Natural killer cell (primary cell): ENCODE results near the gene FAT3. TPM values are rescaled to one million over a fixed set of nuclear protein-coding genes. Genes with fewer than 3 reads are reported as not detected.

Experiments
- ATAC-seq, 3 donors: fragments of 150-1000 bp in 2 of 3; fragments of 200-7000 bp in 1 of 3; cut with Tn5 transposase; 1 replicate in 1 of 3; 2 replicates in 2 of 3; pipeline ENCODE4 v1.10.0; 2021; ENCODE audit warnings: mild to moderate bottlenecking in 2 of 3, moderate library complexity in 2 of 3
- DNase-seq, 2 donors: peaks; one replicate each; pipeline versions ENCODE4 v3.0.0 to v3.0.0-alpha.2; 2013 to 2021; ENCODE audit warnings: mixed read lengths in 1 of 2
- H3K27ac ChIP-seq: one replicate; pipeline ENCODE4 v1.5.1; 2013; ENCODE audit warnings: mild to moderate bottlenecking, low read length
- H3K27me3 ChIP-seq: one replicate; pipeline ENCODE4 v1.6.1; 2013; ENCODE audit warnings: low read length; ENCODE audit not compliant: control insufficient read depth, insufficient read depth
- H3K36me3 ChIP-seq: one replicate; pipeline ENCODE4 v1.6.1; 2013; ENCODE audit warnings: low read length; ENCODE audit not compliant: control insufficient read depth, insufficient read depth
- H3K4me1 ChIP-seq: one replicate; pipeline ENCODE4 v1.6.1; 2013; ENCODE audit warnings: low read length; ENCODE audit not compliant: control insufficient read depth, insufficient read depth
- H3K4me3 ChIP-seq: one replicate; pipeline ENCODE4 v1.5.1; 2013; ENCODE audit warnings: low read length
- H3K9me3 ChIP-seq: one replicate; pipeline ENCODE4 v1.6.1; 2013; ENCODE audit warnings: low read length; ENCODE audit not compliant: control insufficient read depth, insufficient read depth
- H3K27ac Mint-ChIP-seq, 2 donors: one replicate each; pipeline ENCODE4 v1.8.0; 2022; ENCODE audit warnings: mild to moderate bottlenecking in 2 of 2, mixed read lengths in 2 of 2, moderate library complexity in 1 of 2
- H3K27me3 Mint-ChIP-seq, 2 donors: one replicate each; pipeline ENCODE4 v1.8.0; 2022; ENCODE audit warnings: low read depth in 2 of 2, mixed read lengths in 2 of 2
- H3K36me3 Mint-ChIP-seq: one replicate; pipeline ENCODE4 v1.8.0; 2022; ENCODE audit warnings: mixed read lengths
- H3K4me1 Mint-ChIP-seq, 2 donors: one replicate each; pipeline ENCODE4 v1.8.0; 2022; ENCODE audit warnings: mixed read lengths in 2 of 2
- H3K4me3 Mint-ChIP-seq: one replicate; pipeline ENCODE4 v1.8.0; 2022; ENCODE audit warnings: mild to moderate bottlenecking, moderate library complexity, mixed read lengths
- H3K9me3 Mint-ChIP-seq, 2 donors: one replicate each; pipeline ENCODE4 v1.8.0; 2022; ENCODE audit warnings: mixed read lengths in 2 of 2
- WGBS: methylation state at CpG from one replicate; pipeline ENCODE4 v1.1.7; 2013; ENCODE audit warnings: missing lambda C conversion rate; ENCODE audit not compliant: insufficient coverage; 5-methylcytosine and 5-hydroxymethylcytosine counted together
- intact Hi-C: fragments of 100-400 bp; cut with micrococcal nuclease; formaldehyde crosslinking; loops from one replicate; pipeline ENCODE4 v1.14.2; 2022
- total RNA-seq, 4 donors: library from RNA; stranded (reverse); fragments of 120-200 nt in 1 of 4; gene quantifications; one replicate each; pipeline versions ENCODE4 v1.2.3 to v1.2.4, GENCODE V29; 2013 to 2022
- TF ChIP-seq, protein P1 (sequence below): fragments of 200-600 bp; IDR thresholded peaks from one replicate; pipeline ENCODE4 v1.8.0; 2022; ENCODE audit warnings: antibody characterized with exemption

FAT3 gene
- total RNA-seq, 3 donors from 2014 or later (not counting 1 experiment from before 2014, with no cell fraction given): not detected

DNA sequence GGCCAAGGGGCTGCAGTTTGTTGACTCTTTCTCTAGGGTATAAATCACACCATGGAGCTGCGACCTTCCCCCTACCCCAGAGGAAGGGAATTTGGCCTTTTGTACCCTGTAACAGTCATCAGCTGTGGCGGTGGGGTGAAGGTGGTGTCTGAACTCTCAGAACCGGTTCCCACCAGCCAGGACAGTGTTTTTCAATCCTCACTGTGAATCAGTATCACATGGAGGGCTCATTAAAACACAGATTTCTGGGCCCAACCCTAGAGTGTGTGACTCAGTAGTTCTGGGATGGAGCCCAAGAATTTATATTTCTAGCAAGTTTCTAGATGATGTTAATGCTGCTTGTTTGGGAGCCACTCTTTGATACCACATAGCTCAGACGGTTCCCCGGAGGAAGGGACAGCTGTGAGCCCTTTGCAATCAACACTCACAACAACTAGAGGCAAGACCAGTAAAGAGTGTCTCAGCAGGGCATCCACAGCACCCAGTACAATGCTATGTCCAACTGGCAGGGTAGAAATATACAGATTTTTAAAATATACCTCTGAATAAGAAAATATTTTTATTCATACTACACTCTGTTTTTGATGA, 43.9 kb upstream of the FAT3 start:
- no peaks in the 10 kb centered on the region for H3K27me3 Mint-ChIP-seq

GRCh38 chr11:92190535-92191206, 33.9 kb upstream of the FAT3 start:
- H3K27me3 ChIP-seq: no peaks in the 10 kb centered on the region
- H3K27me3 Mint-ChIP-seq: no peaks in the 10 kb centered on the region
- H3K9me3 ChIP-seq: no peaks in the 10 kb centered on the region
- H3K4me1 Mint-ChIP-seq: no peaks in the 10 kb centered on the region
- no peak overlapping the region for H3K4me3 Mint-ChIP-seq
- intact Hi-C loops: no loop called here
- TF ChIP-seq, protein P1, sequence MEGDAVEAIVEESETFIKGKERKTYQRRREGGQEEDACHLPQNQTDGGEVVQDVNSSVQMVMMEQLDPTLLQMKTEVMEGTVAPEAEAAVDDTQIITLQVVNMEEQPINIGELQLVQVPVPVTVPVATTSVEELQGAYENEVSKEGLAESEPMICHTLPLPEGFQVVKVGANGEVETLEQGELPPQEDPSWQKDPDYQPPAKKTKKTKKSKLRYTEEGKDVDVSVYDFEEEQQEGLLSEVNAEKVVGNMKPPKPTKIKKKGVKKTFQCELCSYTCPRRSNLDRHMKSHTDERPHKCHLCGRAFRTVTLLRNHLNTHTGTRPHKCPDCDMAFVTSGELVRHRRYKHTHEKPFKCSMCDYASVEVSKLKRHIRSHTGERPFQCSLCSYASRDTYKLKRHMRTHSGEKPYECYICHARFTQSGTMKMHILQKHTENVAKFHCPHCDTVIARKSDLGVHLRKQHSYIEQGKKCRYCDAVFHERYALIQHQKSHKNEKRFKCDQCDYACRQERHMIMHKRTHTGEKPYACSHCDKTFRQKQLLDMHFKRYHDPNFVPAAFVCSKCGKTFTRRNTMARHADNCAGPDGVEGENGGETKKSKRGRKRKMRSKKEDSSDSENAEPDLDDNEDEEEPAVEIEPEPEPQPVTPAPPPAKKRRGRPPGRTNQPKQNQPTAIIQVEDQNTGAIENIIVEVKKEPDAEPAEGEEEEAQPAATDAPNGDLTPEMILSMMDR: no peak
- no peaks in the 10 kb centered on the region for H3K36me3 ChIP-seq
- DNase-seq (no peak), ATAC-seq (no peak)
- no peaks in the 10 kb centered on the region for H3K4me1 ChIP-seq
- 67% methylated on average over 1 of the region's 2 CpGs for WGBS
- no peak overlapping the region for H3K4me3 ChIP-seq
- no peak overlapping the region for H3K27ac Mint-ChIP-seq
- no peak overlapping the region for H3K27ac ChIP-seq
- H3K9me3 Mint-ChIP-seq: peaks cover 7 to 15% of the 10 kb centered on the region in 2 donors
- H3K36me3 Mint-ChIP-seq: no peaks in the 10 kb centered on the region

More for the DNA sequence above, 43.9 kb upstream of the FAT3 start:
- Histone ChIP-seq H3K4me1 (no peaks in the 10 kb centered on the region), H3K4me3 (no peak overlapping the region), H3K9me3 (no peaks in the 10 kb centered on the region), H3K36me3 (no peaks in the 10 kb centered on the region), H3K27me3 (no peaks in the 10 kb centered on the region), H3K27ac (no peak overlapping the region)
- ATAC-seq (no peak), DNase-seq (no peak)
- TF ChIP-seq, protein P1: no peak
- Mint-ChIP-seq H3K4me1 (no peaks in the 10 kb centered on the region), H3K27ac (no peak overlapping the region), H3K9me3 (peaks cover 10 to 13% of the 10 kb centered on the region in 2 donors), H3K36me3 (no peaks in the 10 kb centered on the region), H3K4me3 (no peak overlapping the region)
- 77% methylated on average over 4 of the region's 5 CpGs for WGBS
- intact Hi-C loops: no loop called here

DNA sequence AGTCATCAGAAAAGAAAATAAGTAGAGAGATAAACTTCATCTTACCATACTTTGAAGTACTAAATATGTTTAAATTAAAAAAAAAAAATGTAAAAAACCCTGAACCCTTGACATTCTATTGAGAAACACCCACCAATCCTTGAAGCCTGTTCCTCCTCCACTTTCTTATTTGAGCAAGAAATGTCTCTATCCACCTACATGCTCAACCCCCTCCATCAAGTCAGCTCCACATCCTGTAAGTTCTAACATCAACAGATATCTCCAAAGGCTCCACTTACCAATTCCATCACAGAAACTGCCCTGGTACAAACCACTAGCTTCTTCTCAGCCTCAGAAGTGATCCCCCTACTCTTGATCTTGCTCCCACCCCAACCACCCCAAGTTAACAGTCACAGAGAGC, 32.5 kb upstream of the FAT3 start:
- no peaks in the 10 kb centered on the region for H3K36me3 ChIP-seq
- DNase-seq: no peak

More for the DNA sequence above, 32.5 kb upstream of the FAT3 start:
- H3K9me3 ChIP-seq: no peaks in the 10 kb centered on the region
- Mint-ChIP-seq H3K36me3 (no peaks in the 10 kb centered on the region), H3K9me3 (peaks cover 7 to 17% of the 10 kb centered on the region in 2 donors), H3K27ac (no peak overlapping the region), H3K4me3 (no peak overlapping the region), H3K27me3 (no peaks in the 10 kb centered on the region), H3K4me1 (no peaks in the 10 kb centered on the region)
- H3K4me3 ChIP-seq: no peak overlapping the region
- no peaks in the 10 kb centered on the region for H3K4me1 ChIP-seq
- no peak overlapping the region for H3K27ac ChIP-seq
- intact Hi-C loops: no loop called here
- TF ChIP-seq, protein P1: no peak
- no peaks in the 10 kb centered on the region for H3K27me3 ChIP-seq
- no peak for ATAC-seq
